Measurements from ENCODE around the gene GCDH.
A peak's percentile ranks its signal among the peaks of the same experiment; 100 is the strongest.
"Not testable (repeated sequence)": the region's sequence is repeated elsewhere in the genome, so short reads cannot be mapped to it uniquely, and the experiment has no call there.

The GCDH gene

GRCh38 chr19:12907166-12907565 is 16.2 kb downstream of the GCDH start:
- DNase-seq (ENCODE audit: low spot score), result no peak

DNA sequence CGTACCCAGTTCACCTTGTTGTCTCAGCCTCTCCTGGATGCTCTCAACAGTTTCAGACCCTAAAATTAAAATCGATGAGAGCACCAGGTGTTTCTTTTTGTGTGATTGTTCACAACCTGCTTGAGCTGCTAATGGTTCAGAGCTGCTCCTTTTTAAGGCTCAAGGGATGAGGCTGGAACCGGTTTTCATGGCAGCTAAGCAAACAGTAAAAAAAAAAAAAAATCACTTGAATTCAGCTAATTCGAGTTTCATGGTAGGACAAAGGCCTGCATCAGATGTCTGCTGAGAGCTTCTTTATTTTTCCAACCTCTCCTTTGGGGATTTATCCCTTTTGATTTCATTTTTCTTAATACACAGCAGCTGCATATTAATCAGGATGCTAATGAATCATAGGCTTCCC is 21.6 kb downstream of the GCDH start:
- DNase-seq (ENCODE audit: low spot score), result no peak

GRCh38 chr19:12913011-12913561 is 22.1 kb downstream of the GCDH start:
- DNase-seq (ENCODE audit: low spot score), result peak; percentile 73

- DNase-seq (ENCODE audit: low spot score), result no peak
Measured at GRCh38 chr19:12913851-12914690, 23.1 kb downstream of the GCDH start.

- not testable (repeated sequence) for DNase-seq (ENCODE audit: low spot score)
Measured at GRCh38 chr19:12915860-12916259, 24.9 kb downstream of the GCDH start.

- no peak for DNase-seq (ENCODE audit: low spot score)
Measured at GRCh38 chr19:12918253-12918652, 27.3 kb downstream of the GCDH start.

- DNase-seq (ENCODE audit: low spot score), result no peak
Measured at GRCh38 chr19:12921047-12921446, 30.1 kb downstream of the GCDH start.

- no peak for DNase-seq (ENCODE audit: low spot score)
Measured at GRCh38 chr19:12922959-12923358, 32.0 kb downstream of the GCDH start.

DNA sequence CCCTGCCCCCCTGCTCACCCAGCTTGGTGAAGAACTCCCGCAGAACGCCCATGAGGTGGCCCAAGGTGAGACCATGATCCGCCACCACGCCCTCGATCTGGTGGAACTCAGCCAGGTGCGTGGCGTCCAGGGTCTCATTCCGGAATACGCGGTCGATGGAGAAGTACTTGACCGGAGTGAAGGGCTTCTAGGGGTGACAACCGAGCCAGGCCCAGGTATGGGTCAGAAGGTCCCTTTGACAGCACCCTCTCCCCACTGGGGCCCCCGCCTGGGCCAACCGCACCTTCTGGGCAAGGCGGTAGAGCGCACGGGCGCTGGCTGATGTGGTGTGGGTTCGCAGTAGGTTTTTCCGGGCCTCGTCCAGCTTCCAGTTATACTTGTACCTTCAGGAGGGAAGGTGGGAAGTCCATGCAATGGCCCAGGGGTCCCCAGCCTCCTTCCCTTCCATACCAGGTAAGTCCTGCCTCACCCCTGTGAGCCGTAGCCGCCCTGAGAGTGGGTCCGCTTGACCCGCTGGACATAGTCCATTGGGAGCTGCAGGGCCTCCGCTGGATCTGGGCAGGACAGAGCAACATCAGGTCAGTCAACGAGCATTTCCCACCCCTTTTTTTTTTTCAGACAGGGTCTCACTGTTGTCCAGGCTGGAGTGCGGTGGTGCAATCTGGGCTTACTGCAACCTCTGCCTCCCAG is 33.8 kb downstream of the GCDH start:
- no peak for DNase-seq (ENCODE audit: low spot score)

DNA sequence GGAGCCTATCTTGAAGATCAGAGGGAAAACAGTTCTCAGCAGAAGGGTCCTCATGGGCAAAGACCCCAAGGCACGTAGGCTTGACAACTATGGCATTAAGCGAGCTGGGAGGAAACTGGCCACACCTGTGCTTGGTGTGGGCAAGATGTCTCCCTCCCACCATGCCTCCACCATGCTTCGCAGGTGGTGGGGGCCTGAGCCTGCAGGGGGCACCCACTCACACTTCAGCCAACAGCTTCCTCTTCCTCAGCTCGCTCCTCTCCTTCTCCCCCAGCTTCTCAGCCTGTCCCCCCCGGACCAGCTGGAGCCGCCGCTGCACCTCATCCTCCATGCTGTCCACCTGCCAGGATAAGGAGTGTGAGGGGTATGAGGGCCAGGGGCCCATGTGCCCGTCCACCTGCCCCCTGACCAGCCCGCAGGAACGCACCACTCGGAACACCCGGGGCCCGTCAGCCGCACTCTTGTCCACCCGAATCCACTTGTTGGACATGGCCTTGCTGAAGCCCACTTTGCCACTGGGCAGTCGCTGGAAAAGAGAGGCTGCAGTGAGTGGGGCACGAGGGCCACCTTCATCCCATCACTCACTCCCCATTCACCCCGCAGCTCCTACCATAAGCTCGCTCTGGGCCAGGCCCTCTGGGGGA is 39.2 kb downstream of the GCDH start:
- no peak for DNase-seq (ENCODE audit: low spot score)

- no peak for DNase-seq (ENCODE audit: low spot score)
Measured at GRCh38 chr19:12932392-12933286, 41.7 kb downstream of the GCDH start.

DNA sequence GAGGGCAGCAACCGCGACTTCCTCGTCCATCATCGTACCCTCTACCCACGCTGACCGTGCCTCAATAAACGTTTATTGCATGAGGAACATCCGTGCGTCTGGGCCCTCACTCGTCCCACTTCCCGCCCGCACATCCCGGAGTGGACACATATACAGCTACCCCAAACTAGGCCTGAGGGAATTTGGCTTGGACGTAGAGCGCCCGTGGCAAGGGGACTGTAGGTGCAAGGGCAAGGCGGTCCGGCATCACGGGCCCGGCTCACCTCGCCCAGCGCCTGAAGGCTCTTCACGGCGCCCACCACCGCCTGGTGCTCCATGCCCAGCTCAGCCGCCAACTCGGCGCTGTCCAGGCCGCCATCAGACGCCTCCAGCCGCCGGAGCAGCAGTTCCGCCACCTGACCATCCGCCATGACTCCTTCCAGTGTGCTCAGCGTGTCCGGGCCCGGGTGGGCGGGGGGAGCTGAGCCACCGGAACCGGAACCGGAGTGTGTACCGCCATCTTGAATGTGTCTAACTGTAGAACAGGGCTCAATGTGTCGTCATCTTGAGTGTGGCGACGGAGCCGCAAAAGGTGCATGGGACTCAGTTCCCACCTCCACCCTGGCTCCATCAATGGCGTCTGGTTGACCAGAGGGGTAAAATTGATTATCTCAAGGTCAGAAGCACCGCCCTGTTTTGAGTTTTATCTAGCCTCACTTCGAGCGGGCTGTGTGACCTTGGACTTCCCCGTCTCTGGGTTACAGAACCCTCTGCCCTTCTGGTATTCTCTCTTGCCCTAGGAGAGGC is 42.5 kb downstream of the GCDH start, which contains the start of gene FARSA:
FARSA (minus strand) TSS at position 425 of the 786 bp plus-strand sequence; CDS start at position 410, 15 bp downstream.
- DNase-seq (ENCODE audit: low spot score), result peak; percentile 93

GRCh38 chr19:12935071-12935470 is 44.1 kb downstream of the GCDH start:
- no peak for DNase-seq (ENCODE audit: low spot score)

- DNase-seq (ENCODE audit: low spot score), result no peak
Measured at GRCh38 chr19:12936582-12936981, 45.6 kb downstream of the GCDH start.

- DNase-seq (ENCODE audit: low spot score), result no peak
Measured at GRCh38 chr19:12937093-12937926, 46.4 kb downstream of the GCDH start.

DNA sequence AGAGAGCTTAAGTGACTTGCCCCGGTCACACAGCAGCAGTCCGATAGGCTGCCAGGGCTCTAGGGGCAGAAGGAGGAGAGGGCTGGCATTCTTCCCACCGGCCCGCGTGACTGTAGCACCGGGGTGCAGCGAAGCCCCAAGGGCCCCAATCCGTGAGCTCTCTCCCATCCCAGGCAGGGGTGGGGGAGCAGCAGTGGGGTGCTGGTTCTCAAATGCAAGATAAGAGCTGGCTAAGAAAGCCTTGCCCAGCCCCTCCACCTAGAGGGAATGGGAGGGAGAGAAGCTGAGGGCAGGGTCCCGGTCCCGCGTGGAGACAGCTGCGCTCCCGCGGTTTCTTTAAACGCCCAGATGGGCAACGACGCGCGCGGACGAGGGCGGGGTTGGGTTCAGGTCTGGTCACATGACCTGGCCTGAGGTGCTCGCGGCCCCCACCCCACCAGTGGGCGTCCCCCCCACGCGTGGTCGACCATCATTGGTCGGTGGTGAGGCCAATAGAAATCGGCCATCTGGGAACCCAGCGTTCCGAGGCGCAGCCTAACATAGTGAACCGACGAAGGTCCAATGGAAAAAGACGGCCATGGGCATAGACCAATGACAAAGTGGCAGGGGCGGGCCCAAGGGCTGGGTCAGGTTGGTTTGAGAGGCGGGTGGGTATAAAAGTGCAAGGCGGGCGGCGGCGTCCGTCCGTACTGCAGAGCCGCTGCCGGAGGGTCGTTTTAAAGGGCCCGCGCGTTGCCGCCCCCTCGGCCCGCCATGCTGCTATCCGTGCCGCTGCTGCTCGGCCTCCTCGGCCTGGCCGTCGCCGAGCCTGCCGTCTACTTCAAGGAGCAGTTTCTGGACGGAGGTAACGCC is 47.2 kb downstream of the GCDH start, which contains the start of gene CALR:
CALR (plus strand) TSS at position 683 of the 852 bp plus-strand sequence; CDS start at position 754, 71 bp downstream.
- peak; percentile 99 for DNase-seq (ENCODE audit: low spot score)

GRCh38 chr19:12938779-12939601 is 48.0 kb downstream of the GCDH start:
- peak; percentile 47 for DNase-seq (ENCODE audit: low spot score)

DNA sequence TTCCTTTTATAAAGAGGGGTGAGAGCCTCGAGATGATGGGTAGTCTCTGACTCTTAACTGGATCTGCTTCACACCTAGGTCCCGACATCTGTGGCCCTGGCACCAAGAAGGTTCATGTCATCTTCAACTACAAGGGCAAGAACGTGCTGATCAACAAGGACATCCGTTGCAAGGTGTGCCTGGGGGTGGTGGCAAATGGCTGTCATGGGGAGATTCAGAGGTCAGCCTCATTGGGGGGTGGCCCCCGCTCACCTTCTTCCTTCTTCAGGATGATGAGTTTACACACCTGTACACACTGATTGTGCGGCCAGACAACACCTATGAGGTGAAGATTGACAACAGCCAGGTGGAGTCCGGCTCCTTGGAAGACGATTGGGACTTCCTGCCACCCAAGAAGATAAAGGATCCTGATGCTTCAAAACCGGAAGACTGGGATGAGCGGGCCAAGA is 49.0 kb downstream of the GCDH start:
- no peak for DNase-seq (ENCODE audit: low spot score)
